Skin epidermis (tissue), 12 donors: ENCODE data around the gene ATG9A.

Source experiments
- H3K27ac ChIP-seq, 21 experiments: fragments of 200-600 bp; sonication (generic) in 11 of 21; one replicate each; pipeline ENCODE4 v1.5.0; 2020; ENCODE audit warnings: mild to moderate bottlenecking in 3 of 21, inconsistent platforms in 2 of 21, moderate library complexity in 2 of 21
- H3K4me3 ChIP-seq, 7 experiments: fragments of 200-600 bp; sonication (generic) in 2 of 7; one replicate each; pipeline ENCODE4 v1.5.0; 2020; ENCODE audit warnings: inconsistent platforms in 2 of 7, mild to moderate bottlenecking in 2 of 7, moderate library complexity in 1 of 7

ATG9A gene

DNA sequence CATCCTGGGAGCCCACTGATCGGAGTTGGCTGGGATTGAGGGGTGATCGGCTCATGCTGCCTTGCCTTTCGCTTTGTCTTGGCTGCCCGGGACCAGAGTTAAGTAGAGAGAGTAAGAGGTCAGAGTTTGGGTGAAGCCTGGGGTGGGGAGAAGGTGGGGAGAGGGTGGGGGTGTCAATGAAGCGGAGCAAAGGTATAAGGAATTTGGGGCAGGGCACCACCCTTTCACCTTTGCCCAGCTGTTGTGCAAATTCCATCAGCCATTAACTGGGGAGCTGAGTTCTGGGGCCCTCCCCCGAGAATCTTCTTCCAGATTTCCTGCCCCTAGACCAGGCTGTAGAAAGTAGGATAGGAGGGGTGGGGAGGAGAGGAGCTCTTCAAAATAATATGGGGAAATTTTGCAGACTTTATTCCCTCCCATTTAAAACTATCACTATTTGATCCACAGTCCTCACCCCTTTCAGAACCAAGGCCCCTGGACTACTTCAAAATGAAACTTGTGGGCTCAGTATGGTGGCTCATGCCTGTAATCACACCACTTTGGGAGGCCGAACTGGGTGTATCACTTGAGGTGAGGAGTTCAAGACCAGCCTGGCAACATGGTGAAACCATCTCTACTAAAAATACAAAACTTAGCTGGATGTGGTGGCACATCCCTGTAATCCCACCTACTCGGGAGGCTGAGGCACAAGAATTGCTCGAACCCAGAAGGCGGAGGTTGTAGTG is 59.3 kb downstream of the ATG9A start, which contains the start of gene SLC23A3:
TSS of gene SLC23A3 (minus strand) at position 100 of the 725 bp plus-strand sequence. CDS start at position 55, 45 bp downstream.
- Histone ChIP-seq H3K4me3 (no peak within 1 kb of the TSS), H3K27ac (peak within 1 kb of the TSS in 3 of 21 experiments; percentile 2 to 55 (median 16))
